Cerebellar cortex (tissue), 1 donor: ENCODE data around the gene NFATC2.

ENCODE experiments used
- DNase-seq: peaks from one replicate; pipeline ENCODE4 v3.0.0-alpha.2; 2015; ENCODE audit warnings: low spot score

Gene NFATC2

GRCh38 chr20:51450984-51451383 is 91.5 kb downstream of the NFATC2 start:
- no peak for DNase-seq

- DNase-seq = no peak
Measured at GRCh38 chr20:51450221-51450712, 92.3 kb downstream of the NFATC2 start.

DNA sequence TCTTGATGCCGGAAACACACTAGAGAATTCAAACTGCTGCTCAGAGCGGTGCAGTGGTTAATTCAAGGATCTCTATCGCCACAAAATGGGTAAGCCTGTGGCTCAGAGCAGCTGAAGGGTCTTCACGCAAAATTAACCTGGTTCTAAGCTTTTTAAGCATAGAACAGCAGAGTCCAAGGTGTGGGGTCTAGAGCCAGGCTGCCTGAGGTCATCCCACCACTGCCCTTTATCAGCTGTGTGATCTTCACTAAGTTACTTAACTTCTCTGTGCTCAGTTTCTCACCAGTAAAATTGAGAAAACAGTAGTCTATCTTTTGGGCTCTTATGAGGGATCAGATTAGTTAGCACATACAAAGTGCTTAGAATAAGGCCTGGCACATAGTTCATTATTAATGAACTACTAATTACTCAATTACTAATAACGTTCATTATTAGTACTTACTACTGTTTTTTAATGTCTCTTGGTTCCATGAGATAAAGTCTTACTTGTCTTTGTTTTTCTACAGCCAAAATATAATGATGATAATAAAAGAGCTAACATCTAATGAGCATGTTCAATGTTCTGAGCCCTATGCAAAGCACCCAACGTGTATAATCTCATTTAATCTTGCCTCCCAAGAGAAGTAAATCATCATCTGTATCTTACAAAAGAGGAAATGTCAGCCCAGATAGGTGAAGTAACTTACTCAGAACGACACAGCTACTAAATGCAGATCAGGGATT is 92.9 kb downstream of the NFATC2 start:
- DNase-seq = no peak

GRCh38 chr20:51447765-51448148 is 94.8 kb downstream of the NFATC2 start:
- no peak for DNase-seq

DNA sequence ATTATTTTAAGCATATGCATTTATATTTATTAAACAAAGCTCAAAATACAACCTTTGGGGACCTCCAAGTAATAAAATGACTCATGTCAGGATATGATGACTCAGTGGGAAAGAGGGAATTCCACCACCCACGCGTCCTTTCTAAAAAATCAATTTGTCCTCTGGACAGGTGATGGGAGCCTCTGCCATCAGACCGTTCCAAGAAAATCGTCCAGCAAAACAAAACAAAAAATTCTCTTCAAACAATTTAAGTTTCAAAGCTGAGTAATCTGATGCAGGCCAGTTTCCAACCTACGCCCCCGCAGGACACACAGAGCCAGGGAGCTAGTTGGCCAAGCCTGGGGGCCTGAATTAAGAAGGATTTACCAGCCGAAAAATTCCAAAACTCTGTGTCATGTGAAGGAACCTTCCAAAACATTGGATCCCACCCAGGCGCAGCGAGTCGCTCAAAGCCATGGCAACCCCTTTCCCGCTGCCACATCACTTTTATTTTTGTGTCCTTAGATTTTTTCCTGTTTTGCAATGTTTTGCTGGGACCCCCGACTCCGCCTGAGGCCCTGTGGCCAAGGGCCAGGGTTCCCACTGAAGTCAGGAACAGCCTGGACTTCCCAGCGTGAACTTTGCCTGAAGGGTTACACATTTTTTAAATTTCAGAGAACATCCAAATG is 95.3 kb downstream of the NFATC2 start:
- DNase-seq = peak; percentile 33

GRCh38 chr20:51446656-51447055 is 95.9 kb downstream of the NFATC2 start:
- DNase-seq = no peak

- no peak for DNase-seq
Measured at GRCh38 chr20:51446230-51446629, 96.3 kb downstream of the NFATC2 start.

GRCh38 chr20:51445591-51445990 is 96.9 kb downstream of the NFATC2 start:
- DNase-seq = no peak

GRCh38 chr20:51444922-51445438 is 97.5 kb downstream of the NFATC2 start:
- DNase-seq = no peak

- DNase-seq = peak; percentile 10
Measured at GRCh38 chr20:51444467-51444866, 98.1 kb downstream of the NFATC2 start.

DNA sequence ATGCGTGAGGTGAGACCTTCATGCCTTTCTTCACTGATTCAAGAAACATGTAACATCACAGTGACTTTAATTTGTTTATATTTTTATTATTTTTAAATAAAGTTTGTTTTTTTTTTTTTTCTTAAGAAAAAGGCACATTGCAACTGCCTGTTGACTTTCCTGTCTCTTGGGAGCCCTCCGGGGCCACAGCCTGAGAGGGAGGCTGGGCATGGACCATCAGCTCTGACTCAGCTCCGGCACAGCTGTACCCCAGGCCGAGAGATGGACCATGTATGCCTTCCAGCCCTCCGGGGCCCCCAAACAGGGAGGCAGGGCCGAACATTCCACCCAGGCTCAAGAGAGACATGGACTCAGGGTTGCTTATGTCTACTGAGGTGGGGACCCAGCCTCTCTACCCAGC is 99.9 kb downstream of the NFATC2 start:
- no peak for DNase-seq

DNA sequence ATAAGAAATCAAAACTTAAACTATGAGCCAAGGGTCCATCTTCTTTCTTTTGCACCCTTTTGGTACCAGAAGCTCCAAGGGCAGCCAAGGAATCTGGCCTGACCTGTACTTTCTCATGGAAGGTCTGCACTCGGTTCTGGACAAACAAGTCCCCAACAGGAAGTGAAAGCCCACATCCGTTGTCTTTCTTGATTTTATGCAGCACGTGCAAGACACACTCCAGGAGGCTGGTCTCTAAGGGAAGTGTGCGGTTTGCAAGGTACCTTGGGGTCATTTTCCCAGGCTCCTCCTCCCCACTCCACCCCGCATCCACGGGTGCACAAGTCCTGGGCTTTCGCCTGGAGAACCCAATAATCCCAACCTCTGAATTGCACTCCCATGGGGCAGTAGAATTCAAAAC is 101.9 kb downstream of the NFATC2 start:
- no peak for DNase-seq

DNA sequence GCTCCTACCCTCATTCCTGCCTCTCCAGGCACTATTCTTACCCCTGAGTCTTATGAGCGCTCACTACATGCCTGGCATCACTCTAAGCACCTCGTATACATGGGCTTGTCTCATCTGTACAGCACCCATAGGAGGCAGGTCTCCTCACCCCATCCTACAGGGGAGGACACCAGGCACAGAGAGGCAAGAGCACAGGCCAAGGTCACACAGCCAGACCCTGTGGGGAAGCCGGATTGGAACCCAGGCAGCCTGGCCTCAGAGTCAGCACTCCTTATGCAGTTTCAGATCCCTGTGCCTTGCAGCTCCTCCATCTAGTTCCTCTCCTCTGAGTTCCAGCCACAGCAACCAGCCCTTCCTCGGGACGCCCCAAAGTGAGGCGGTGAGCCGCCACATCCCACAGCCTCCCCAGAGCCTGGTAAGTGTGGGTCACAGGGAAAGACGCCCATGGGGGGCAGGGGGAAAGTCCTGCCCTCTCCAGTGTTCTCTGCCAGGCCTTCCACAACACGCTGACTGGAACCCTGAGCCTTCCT is 103.3 kb downstream of the NFATC2 start:
- no peak for DNase-seq

DNA sequence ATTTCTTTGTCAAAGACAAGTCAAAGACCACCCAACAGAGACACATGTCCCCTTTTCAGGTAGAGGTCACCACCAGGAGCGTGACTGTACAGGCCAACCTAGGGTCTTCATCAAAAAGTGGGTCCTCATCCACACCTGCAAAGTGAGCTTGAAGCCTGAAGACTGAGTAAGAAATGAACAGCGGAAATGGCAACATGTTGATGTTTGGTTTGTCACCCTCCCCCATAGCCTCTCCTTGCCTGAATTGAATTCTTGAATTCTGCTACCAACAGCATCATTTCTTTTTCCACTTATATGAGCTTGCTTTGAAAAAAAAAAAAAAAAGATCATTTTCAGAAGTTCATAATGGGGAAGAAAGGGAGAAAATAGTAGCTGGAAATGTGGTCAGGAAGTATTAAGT is 104.4 kb downstream of the NFATC2 start:
- no peak for DNase-seq

DNA sequence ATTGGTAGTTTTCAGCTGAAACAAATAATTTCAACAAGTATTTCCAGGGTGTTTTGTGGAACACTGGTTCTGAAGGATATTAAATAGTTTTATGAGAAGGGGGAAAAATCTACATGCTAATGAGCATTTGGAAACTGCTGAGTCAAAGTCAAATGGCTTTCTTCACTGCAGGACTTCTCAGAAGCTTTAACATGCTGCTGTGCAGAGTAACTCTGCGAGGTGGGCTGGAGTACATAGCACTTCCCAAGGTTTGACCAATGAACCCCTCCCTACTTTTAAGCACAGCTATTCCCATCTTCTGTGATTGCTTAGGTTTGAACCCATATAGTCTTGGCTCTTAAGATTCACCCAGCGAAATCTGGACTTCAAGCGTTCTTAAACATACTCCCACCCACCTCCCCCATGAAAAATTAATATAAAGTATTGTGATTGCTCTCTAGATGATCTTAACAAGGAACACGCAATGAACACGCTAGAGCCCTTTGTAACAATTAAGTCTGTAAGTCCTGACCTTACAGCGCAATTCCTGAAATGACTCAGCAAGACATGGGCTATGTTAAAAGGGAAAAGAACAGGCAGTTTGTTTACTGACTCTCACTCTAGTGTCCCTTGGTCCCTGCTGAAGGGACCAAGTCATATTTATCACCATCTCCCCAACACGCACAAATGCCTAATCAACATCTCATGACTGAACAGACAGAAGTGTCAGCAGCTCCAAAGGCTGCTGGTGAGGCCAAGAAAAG is 105.2 kb downstream of the NFATC2 start:
- no peak for DNase-seq

DNA sequence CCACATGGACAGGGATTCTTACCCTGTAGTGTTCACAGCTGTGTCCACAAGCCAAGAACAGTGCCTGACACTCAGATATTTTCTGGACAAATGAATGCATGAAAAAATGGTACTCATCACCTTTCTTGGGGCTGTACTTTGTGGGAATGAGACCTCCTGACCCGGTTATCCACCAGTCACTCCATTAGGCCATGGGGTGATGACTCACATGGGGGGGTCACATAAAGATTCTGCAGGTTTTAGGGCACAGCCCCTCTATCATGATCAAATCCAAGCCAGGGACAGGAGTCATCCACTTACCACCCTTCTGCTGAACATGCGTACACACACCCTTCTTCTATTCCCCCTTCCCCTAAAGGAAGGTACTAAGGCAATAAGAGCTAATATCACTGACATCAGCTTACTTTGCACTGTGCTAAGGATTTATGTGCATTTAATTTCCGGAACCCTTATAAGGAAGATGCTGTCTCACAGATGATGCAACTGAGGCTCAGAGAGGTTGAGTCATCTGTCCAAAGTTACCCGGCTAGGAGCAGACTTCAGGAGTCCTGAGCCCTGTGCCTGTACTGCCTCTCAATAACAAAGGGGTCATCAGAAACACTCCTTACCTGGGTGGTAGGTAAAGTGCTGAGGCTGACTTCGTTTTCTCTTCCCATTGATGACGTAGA is 107.8 kb downstream of the NFATC2 start:
- no peak for DNase-seq

- no peak for DNase-seq
Measured at GRCh38 chr20:51434026-51434425, 108.5 kb downstream of the NFATC2 start.

GRCh38 chr20:51432875-51433274 is 109.6 kb downstream of the NFATC2 start:
- no peak for DNase-seq

DNA sequence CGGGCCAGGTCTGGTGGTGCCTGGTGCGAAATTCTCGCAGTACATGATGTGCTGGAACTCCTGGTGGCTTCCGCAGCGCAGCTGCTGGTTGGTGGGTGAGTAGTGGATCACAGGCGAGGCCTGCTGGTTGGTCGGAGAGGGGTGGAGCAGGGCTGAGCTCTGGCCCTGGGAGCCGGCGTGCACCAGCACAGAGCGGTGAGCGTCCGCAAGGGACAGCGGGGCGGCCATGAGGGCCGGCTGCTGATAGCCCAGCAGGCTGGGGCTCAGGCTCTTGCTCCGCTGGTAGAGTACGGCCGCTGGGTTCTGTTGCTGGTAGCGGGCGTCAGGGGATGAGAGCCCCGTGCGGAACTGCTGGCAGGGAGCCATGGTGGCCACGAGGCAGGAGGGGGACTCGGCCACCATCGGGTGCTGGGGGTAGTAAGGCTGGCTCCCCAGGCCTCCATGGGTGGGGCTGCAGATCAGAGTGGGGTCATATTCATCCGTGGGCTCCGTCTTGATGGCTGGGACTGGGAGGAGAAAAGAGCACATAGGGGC is 110.2 kb downstream of the NFATC2 start:
- no peak for DNase-seq

DNA sequence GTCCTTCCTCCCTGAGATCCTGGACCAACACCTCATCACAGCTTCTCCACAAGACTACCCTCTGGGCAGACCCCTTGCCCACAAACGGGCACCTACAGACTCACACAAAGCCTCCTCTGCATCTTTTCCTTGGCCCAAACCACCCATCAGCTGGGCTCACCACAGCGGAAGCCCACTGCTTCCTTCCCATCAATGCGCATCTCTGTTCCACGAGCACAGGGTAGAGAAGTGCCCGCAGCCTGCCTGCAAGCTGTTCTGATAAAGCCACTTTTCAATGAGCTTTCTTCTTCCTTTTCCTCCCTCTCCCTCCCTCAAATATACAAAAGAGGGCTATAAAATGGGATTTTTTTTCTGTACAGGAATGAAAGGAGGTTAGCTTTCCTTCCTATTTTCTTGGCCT is 111.2 kb downstream of the NFATC2 start:
- no peak for DNase-seq

DNA sequence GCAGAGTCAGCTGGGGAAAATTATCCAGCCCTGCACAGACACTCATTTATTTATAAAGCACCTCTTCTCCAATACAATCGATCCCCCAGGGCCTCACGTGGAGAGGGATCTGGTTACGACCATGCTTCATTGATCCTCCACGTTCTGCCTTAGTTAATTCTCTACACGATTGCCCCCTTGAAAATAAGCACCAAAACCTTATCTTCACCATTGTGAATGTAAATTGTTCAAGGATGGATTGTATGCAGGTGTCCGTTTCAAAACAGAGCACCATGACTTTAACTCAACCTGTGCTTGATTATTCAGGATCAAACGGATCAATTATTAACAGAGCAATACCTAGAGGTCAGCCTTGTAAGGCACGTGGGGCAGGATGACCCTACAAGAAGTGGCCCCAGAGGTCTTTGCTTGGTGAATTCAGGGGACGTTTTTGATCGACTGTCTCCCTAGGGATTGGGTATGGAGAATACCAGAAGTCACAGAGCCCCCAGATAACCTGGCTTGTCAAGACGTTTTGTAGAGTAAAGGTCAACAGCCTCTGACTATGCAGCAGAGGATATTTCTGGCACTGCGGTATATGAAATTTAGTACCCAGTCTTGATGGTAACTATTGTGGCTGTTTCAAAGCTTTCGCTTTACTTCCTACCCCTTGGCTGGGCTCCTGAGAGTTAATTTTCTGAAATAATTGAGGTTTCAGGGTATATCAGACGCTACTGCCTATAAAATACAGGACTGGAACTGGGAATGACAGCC is 112.1 kb downstream of the NFATC2 start:
- DNase-seq = no peak
